CD4-positive, alpha-beta T cell treated with Interleukin-21 for 1 hour (primary cell): ENCODE results near the gene PDCD1LG2.
"Not testable (repeated sequence)": the region's sequence is repeated elsewhere in the genome, so short reads cannot be mapped to it uniquely, and the experiment has no call there.

Source experiments
- DNase-seq: peaks from one replicate; pipeline ENCODE4 v3.0.0-alpha.2; 2020

The PDCD1LG2 gene

DNA sequence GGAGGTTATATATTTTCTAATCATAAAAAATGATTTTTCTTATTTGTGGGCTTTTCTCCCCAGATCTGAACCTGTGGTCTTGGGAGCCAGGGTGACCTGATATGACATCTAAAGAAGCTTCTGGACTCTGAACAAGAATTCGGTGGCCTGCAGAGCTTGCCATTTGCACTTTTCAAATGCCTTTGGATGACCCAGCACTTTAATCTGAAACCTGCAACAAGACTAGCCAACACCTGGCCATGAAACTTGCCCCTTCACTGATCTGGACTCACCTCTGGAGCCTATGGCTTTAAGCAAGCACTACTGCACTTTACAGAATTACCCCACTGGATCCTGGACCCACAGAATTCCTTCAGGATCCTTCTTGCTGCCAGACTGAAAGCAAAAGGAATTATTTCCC, 59.6 kb downstream of the PDCD1LG2 start:
- no peak for DNase-seq

DNA sequence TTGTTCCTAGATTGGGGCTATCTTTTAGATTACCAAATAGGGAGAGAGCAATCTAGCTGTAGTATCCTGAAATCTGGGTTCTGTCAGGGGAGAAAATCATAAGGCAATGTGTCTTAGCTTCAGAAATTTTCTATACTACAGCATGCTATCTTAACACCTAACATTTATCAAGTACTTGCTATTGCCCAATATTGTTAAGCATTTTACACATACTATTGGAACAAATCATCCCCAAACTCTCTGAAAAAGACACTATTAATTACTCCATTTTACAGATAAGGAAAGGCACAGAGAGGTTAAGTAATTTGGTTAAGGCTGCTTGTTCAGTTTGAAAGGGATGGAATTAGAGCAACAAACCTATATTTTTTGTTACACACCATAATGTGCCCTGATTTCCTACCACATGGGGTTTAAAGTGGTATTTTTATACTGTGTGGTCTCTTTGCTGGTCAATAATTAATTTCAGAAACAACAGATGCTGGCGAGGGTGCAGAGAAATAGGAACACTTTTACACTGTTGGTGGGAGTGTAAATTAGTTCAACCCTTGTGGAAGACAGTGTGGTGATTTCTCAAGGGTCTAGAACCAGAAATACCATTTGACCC, 61.4 kb downstream of the PDCD1LG2 start:
- no peak for DNase-seq

DNA sequence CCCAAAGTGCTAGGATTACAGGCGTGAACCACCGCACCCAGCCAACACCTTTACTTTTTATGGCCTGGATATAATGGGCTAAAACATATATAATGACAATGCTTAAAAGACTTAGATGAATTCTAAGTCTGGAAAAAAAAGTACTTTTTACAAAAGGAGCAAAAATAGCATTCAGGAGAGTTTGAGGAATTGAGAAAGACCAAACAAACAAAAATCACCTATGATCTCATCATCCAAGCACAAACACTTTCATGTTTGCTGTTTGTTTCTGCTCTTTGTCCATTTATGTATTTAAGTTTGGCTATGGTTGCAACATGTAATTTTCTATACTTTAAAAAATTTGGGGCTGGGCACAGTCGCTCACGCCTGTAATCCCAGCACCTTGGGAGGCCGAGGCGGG, 63.8 kb downstream of the PDCD1LG2 start:
- DNase-seq, result no peak

DNA sequence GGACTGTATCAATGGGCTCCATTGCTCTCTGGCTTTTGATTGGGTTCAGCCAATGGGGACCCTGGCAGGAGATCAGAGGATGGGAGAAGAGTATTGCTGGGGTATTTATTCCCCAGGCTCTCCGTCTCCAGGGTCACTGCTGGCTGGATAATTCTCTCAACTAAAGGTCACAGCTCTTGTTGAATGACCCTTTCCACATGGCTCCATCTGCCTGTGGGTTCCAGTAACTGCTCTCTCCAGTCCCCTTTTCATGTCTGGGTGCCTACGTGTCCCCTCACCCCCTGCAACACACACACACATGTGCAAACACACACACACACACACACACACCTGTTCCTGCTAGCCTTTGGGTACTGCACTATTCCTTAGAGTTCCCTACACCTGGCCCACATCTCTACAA, 64.7 kb downstream of the PDCD1LG2 start:
- DNase-seq, result no peak

DNA sequence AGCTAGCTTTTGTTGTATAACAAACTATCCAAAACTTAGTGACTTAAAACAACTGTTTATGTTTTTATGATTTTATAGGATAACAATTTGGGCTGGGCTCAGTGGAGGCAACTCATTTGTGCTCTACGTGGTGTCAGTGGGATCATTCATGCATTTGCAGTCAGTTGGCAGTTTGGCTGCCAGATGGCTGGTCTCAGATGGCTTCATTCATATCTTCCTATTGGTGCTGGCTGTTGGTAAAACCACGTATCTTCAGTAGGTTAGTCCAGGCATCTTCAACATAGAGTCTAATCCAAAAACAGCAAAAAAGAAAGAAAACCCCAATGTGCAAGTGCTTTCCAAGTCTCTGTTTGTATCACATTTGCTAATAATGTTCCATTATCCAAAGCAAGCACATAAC, 66.9 kb downstream of the PDCD1LG2 start:
- DNase-seq, result no peak

DNA sequence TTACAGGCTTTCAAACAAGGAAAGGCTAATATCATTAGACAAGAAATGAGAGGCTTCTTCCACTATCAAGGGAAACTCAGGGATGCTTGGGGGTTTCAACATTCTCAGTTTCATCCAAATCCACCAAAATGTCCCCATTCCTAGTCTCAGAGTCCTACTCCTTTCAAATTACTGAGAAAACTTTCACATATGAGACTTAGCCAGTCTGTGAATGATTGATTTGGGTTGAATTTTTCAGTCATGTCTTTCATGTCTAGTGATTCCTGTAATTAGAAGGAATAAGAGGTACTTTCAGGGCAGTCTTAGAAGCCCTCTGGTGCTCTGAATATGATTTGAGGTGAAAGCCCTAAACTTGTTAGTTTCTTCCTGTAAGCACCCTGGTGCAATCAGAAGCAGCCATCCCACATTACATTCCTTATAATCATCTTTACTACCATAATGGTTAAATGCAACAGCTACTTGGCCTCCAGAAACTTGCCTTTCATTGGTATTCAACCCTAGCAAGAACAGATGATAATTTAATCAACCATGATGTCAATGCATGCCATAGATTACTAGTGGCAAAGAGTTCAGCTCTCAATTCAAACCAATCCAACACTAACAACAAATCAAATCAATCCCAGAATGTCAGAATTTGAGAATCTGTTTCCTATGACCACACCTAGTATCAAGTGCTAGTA, 67.8 kb downstream of the PDCD1LG2 start:
- no peak for DNase-seq

DNA sequence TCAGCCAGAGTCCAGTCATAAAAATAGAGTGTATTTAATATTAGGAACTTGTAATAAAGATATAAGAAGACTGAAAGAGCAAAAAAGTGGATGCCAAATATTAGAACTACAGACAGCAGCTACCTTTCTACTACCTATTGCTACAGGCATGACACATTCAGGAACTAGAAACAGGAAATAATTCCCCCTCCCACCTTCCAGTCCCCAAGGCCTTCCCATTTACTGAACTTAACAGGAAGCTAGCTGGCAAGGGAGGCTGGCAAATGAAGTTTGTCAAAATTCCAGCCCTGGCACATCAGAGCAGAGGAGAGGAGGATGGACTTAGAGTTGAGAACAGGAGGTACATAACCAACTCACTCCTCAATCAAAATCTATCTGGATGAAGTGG, 68.4 kb downstream of the PDCD1LG2 start:
- no peak for DNase-seq

DNA sequence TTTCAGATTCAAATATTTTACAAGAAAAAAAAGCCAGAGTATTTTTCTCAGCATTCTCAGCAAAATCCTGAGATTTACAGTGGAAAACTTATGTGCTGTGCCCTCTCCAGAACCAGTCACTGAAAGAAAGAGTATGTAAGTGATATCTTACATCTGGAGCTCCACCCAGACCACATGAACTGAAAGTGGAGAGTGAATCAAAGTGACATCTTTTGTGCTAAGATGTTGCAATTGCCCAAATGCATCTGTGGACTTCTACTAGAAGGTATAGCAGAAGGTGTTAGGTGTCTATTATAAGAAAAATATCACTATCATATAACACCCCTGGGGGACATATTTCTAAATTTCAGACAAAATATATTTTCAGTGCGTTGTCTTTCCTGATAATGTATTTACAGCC, 69.5 kb downstream of the PDCD1LG2 start:
- DNase-seq, result no peak

DNA sequence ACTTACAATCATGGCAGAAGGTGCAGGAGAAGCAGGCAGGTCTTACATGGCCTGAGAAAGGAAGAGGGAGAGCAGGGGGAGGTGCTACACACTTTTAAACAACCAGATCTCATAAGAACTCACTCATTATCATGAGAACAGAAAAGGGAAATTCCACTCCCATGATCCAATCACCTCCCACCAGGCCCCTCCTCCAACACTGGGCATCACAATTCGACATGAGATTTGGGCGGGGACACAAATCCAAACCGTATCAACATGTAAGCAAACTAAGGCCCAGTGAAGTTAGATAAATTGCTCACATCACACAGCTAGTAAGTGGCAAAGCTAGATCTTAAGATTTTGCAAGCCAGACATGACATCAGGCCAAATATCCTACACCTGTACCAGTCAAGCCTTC, 70.3 kb downstream of the PDCD1LG2 start:
- no peak for DNase-seq

DNA sequence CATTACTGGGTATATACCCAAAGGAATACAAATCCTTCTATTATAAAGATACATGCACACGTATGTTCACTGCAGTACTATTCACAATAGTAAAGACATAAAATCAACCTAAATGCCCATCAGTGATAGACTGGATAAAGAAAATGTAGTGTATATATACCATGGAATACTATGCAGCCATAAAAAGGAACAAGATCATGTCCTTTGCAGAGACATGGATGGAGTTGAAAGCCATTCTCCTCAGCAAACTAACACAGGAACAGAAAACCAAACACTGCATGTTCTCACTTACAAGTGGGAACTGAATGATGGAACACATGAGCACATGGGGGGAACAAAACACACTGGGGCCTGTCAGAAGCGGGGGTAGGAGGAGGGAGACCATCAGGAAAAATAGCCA, 71.4 kb downstream of the PDCD1LG2 start:
- DNase-seq, result not testable (repeated sequence)

DNA sequence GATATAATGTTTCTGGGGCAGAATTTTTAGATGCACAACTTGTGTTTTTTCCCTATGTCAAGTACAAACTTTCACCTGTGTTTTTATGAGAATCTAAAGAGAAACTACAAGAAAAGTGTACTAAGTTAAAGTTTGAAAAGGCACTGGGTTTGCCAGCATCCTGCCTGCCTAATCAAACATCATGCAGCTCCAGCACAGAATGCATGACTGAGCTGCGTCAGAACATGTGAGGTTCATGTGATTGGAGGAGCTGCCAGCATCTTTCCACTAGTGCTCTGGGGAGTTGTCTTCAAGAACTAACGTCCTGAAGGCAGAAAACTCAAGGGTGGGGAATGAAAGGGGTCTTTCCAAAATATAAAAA, 72.5 kb downstream of the PDCD1LG2 start:
- peak; percentile 51 for DNase-seq

DNA sequence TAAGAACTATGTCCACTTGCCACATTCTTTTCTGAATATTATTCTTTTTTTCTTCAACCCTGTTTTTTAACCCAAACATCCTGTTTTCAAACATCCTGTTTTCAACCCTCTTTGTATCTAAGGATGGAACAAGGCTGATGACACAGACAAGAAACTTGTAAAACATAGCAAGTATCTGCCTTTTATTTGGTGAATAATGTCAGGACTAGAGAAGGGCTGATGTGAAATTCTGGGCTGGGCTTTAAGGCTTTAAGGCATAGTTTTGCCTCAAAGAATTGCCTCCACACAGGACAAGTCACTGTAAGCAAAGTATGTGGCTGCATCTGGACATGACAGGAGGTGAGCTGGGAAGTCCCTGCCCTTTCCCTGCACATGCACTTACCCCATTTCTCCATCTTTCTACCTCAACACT, 76.1 kb downstream of the PDCD1LG2 start:
- DNase-seq, result peak; percentile 32

DNA sequence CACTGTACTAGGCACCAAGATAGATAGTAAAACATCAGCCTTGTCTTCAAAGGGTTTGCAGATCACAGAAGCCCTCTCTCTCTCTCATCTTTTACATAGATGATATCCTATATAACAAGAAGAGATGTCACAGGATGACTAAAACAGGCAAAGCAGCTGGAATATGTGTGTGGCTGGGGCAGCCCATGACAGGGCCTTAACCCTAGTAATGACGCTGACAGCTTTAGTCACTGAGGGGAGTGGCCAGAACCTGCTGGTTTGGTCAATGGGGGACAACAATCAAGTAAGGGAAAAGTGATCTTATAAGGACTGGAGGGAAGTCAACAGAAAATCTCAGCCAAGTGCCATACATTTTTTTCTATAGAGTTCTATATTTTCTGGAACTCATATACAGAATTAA, 76.7 kb downstream of the PDCD1LG2 start:
- DNase-seq, result peak; percentile 23

DNA sequence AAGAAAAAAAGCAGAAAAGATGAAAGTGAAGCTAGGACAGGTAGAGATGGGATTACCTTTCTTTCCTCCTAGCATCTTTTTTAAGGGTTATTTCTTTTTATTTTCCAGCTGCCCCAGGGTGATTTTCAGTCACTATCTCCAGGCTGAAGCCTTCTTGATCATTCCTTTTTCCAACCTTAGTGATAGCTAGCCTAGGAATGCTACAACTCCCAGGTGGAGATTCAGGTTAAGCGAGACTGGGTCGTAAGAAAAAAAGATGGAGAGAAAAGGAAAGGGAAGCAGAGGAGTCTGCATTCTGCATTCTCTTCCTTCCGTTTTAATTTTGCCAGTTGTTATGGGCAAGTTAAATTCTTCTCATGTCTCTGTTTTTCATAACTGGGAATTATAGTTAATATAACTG, 81.9 kb downstream of the PDCD1LG2 start:
- no peak for DNase-seq

DNA sequence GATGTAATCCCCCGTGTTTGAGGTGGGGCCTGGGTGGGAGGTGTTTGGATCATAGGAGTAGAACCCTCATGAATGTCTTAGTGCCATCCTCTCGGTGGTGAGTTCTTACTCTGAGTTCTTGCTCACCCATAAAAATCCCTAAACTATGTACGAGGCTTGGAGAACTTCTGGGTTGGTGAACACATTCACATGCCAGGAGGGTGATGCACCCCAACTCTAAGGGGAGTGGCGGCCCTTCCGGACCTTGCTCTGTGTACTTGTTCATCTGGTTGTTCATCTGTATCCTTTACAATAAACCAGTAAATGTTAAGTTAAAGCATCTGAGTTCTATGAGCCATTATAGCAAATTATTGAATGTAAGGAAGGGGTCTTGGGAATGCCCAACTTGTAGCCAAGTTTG, 82.6 kb downstream of the PDCD1LG2 start:
- DNase-seq, result no peak

DNA sequence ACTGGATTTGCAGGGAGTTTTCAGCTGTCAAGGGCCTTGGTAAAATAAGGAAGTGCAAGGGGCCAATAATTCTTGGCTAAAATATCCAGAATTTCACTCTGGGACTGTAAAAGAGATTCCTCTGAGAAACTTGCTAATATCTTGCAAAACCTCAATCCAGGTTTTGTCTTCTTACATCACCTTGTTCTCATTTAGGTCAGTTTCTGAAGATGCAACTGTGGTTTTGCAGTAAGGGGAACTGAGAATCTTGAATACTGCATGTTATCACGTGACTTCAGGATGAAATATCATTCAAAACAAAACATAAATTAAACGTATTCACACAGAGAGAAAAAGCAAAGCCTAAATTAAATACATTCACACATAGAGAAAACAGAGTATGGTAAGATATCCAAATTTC, 83.6 kb downstream of the PDCD1LG2 start:
- DNase-seq, result no peak

DNA sequence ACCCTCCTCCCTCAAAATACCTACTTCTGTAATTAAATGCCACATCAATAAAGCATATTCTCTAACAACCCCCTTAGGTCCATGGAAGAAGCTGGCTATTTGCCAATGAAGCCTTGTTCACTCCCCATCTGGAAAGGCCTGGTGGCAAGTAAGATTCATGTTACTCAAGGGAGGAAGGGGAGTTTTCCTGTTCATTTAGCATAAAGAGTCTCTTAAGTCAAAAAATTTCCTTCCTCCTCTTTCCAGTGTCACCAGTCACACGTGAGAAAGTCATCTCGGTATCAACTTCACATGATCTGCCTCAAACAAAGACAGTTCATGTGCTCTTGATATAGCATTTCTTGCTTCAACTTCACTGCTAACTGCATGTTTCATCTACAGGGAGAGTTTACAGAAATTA, 85.8 kb downstream of the PDCD1LG2 start:
- no peak for DNase-seq

DNA sequence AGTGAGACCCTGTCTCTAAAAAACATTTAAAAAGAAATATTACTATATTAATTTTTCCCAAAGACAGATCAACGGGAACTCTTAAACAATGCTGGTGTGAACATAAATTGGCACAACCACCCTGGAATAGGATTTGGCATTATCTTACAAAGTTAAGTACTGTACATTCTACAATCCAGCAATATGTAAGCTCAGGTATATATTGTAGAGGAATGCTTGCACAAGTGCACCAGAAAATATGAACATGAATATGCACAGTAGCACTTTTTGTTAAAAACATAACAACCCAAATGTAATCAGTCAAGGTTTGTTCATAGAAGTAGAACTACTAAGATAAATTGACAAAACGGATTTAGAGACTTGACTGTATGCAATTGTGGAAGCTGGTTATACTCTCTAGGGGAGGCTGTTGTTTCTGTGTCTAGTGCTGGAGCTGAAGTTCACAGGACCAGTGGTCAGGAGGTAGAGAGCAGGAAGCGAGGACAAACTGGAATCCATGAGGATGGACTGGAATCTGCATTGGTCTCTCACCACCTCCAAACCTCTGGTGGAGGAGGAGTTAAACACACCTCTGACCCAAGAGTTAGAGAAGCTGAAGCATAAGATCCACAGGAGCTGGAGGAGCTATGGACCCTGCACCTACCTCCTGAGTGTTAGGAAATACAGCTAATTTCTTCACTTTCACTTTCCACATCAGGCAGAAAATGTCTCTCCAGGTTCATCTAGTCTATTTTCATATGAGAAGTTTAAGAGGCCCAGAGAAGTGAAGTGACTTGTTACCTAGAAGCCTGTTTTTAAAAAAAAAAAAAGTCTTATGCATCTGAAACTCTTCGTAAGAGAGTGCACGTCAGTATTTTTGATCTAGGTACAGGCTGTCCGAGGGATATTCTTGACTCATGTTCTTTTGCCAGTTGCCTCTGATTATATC, 98.2 kb downstream of the PDCD1LG2 start:
- DNase-seq, result no peak

DNA sequence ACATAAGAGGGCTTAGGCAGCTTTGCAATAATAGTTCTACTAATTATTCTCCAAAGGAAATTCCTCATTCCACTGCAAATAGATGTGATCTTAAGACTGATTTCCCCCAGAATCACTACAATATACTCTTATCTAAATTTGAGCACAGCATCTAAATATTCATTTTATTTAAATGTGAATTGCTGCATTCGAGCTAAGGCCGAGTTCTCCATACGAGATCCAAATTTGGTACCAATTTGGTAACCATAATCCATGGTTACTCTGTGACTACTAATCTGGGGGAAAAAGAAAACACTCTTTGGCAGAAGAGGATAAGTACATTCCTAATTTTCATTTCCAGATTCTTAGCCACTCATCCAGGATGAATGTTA, 98.9 kb downstream of the PDCD1LG2 start:
- no peak for DNase-seq

DNA sequence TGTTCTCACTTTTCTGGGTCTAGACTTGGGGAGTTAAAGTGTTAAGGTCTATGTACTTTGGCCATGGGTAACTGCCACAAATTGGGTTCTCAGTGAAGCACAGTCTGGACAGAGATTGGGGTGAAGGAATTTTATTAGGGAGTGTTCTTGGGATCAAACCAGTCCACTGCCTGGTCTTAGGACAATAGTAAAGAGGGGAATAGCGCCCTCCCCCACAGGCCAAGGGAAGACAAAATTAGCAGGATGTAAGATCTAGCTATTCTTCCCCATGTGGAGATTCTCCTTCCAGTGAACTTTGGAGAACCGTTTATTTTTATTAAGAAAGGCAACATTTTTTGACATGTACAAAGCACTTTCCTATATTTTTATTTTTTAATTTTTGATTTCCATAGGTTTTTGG, 100.2 kb downstream of the PDCD1LG2 start:
- no peak for DNase-seq

DNA sequence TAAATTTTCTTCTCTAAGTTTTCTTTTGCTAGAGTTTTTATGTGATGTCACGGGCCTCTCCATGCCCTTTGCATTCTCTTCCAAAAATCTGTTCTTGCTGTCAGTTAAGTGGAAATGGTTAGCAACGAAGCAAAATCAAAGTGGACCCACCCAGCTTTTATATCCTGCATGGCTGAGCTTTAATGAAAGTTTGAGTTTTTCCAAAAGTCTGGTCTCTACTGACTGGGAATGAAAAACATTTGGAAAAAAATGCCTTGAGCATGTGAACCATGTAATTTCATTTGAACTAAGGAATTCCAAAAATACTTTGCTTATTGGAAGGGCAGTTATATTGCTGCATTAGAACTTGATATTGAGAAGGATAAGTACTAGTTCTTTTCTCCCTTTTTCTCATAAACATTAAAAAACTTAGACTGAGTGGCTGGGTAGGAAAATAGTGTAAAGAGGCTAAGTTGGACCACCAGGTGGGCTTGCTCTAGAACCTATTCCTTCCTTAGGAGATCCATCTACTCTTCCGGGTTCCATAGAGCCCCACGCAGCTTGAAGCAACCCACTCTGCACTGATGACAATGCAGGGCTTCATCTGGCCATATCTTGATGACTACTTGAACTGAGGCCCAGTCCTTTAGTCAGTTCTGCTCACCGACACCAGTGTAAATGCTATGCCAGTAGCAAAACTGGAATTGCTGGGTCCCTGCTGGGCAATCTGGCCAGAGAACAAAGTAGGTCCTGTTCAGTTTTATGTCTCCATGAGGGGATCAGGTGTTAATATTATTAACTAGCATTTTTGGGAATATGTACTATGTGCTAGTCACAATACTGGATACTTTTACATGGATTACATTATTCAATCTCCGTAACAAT, 101.2 kb downstream of the PDCD1LG2 start:
- no peak for DNase-seq

DNA sequence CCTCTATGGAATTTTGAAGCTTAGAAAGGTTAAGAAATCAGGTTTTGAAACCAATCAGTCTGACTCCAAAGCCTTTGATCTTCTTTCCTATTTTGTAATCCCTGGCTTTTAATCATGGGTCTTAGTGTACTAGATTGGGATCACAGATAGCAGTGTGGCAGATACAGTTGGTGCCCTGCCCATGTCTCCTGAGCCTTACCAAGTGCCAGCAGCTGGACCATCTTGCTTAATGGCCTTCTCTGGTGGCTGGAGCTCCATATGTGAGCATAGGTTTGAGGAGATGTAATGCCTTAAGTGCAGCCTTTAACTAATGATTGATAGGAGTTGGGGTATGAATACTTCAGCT, 101.8 kb downstream of the PDCD1LG2 start:
- no peak for DNase-seq

DNA sequence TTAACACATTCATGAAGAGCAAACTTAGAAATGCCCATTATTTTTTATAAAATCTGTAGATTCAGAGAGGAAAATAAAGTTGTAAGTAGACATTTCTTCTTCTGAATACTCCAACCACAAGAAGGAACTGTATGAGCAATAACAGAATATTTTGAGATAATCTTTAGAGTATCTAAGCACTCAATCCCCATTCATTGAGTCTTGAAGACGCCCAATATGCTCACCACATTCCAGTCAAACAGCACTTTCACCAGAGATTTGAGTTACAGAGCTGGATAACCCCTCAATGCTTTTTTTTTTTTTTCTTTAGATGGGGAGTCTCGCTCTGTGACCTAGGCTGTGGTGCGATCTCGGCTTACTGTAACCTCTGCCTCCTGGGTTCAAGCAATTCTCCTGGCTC, 103.9 kb downstream of the PDCD1LG2 start:
- no peak for DNase-seq
